ENCODE data around the gene CACNG7.

The CACNG7 gene

DNA sequence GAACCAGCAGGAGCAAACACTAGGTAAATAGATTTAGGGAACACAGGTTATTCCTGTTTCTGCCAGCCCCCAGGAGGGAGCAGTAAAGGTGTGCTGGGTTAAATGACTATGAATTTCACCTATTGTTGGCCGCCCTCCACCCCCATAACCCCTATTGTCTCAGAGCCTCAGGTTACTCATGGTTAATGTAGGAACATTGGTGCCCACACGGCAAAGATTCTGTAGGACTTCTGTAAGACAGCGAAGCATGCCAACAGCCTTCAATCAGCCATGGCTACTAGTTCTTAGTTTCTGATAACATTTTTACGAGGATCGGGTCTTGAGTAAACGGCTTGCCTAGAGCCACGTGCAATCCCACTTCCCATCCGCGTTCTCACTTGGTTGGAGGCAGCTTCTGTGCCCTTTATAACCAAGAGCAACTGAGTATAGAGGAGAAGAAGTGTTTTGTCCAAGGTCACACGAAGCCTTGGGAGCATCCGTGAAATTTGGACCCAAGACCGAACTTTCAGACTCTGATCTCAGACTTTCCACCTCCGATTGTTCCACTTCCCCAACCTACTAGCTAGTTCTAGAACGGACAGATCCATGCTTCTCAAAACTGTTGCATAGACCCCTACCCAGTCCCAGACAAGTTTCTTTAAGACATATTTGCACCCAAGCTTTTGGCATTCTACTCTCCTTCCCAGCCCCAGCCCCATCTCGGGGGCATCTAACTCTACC, 48.5 kb downstream of the CACNG7 start:
- no peak for DNase-seq

DNA sequence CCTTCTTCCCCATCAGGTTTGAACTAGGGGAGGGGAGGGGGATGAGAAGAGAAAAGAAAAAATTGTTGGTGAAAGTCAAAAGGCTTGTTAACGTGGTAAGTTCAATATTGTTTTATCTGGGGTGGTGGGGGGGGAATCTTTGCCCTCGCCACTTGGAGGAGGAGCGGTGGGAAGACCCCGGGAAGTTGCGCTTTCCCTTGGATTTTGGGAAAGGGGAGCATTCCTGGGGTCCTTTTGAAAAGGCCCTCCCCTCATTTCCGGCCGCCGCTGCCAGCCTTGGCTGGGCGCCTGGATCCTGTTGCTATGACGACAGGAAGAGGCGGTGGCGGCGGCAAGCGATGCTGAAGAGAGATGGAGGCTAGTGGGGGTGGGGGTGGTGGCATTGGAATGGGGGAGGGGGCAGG, 49.1 kb downstream of the CACNG7 start:
- no peak for DNase-seq

DNA sequence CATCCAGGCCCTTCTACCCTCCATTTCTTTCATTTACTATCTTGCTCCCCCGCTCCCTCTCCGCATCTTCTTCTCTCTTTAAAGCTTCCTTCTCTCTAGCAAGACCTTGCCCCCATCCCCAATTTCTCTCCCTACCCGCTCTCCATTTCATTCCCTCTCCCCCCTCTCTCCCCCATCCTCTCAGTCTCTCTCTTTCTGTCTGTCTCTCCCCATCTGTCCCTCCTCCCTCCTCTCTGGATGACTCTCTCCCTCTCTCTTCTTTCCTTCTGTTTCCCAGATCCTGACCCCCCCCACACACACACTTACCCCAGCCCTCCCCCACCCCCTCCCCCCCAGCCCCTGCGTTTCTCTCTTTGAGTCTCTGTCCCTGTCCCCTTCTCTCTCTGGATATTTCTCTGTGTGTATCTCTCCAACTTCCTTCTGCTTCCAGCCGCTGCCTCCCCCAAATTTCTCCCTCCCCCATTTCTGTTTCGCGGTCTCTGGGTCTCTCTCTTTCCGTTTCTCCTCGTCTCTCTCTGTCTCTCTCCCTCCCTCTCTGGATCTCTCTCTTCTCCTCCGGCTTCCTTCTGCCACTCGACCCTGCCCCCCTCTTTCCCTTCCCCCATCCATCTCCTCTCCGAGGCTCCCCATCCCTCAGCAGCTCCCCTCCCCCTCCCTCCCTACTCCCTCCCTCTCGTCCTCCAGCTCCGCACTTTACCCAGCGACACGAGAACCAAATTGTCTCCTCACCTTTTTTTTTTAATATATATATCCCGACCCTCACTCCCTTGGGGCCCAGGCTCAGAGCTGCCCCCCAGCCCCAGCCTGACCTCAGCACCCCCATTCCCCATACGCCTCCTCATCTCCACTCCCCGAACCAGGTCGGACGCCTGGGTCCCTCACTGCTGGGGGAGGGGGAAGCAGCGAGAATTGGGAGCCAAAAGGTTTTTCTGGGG, 50.0 kb downstream of the CACNG7 start:
- DNase-seq: no peak

DNA sequence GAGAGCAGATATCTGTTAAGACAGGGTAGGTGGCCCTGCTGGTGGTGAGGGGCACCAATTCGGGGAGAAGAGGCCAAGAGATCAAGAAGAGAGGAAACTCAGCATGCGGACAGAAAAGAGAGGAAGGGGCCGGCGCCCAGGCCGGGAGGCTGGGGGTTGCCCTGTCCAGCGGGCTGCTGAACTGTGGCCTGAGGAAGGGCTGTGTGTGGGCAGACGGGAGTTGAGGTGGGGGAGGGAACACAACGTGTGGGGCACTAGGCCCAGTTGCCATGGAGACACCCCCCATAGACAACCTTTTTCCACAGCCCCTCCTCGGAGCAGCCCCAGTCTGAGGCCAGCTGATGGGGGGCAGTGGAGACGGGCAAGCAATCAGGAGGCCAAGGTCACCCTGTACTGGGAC, 51.1 kb downstream of the CACNG7 start:
- DNase-seq: no peak

DNA sequence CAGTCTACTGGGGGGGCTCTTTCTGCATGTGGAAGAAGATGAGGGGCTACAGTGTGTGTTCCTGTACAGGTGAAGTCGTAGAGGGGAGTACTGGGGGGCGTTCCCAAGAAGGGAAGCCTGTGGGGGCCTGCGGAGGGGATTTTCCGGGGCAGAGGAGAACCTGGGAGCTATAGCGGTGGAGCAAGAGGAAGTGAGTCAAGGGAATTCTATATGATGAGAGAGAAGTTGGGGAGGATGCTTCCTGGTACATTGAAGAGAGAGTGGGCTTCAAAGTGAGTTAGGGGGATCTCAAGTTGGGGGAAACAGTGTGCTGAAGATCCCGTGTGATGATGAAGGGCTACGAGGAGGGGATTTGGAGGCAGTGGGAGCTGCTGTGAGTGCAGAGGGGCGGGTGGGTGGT, 51.8 kb downstream of the CACNG7 start:
- no peak for DNase-seq

DNA sequence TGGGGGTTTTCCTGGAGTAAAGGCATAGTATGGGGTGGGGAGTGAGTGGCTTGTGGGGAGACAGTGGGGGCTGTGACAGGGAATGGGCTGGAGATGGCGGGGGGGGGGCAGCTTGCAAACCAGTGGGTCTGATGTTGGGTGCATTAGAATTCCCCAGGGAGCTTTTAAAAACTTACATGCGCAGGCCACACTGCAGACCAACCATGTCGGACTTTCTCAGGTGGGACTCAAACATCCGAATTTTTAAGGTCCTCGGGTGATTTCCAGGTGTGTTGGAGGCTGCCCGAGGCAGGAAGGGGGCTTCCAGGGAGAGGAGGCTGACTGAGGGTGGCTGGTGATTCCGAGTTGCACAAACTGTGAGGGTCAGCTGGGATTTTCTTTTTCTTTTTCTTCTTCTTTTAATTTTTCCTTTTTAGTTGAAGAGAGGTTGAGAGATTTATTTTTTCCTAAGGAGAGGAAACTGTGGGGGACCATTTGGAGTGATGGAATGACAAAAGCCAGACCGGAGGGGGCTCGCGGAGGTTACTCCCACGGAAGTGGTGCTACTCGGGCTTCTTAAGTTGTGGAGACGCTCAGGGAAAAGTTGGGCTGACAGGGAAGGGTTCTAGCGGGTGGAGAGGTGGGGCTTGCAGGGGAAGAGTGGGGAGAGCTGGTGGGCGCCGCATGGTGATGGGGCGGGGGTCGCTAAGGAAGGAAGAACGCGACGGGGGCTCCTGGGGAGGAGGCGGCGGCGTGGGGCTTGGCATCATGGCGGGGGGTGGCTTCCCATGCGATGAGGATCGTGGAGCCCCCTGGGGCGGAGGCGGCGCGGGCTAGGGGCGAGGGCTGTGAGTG, 52.7 kb downstream of the CACNG7 start:
- DNase-seq: no peak

DNA sequence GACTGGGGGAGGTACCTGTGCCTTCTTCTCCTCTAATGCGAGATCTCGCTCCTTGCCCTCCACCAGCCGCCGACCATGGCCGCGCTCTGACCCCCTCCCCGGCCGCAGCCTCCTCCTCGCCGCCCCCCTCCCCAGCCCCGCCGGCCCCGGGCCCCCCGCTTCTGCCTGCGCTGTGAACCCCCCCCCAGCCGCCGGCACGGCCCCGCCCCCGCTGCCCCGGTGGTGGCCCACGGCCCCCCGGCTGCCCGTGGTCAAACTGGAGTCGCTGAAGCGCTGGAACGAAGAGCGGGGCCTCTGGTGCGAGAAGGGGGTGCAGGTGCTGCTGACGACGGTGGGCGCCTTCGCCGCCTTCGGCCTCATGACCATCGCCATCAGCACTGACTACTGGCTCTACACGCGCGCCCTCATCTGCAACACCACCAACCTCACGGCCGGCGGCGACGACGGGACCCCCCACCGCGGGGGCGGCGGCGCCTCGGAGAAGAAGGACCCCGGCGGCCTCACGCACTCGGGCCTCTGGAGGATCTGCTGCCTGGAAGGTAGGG, 53.9 kb downstream of the CACNG7 start, which contains the start of gene CACNG8:
CACNG8 (plus strand) TSS at position 51 of the 545 bp plus-strand sequence.
- no peak for DNase-seq

DNA sequence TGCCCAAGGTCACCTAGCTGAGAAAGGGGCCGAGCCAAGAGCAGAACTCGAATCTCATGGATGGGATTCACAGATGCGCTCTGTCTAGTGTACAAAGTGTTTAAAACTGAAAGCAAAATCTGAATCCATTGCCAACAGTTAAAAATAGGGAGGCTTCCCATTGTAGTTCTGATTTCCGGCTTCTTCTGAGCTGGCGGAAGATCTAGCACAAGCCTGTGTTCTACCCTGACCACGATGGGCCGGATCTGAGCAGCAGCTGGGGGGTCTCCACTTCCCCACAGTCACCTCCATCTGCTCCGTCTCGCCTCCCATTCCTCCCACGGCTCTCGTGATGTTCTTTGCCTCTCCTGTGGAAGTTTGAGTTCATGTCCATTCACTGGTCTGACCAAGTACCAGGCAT, 56.0 kb downstream of the CACNG7 start:
- no peak for DNase-seq

DNA sequence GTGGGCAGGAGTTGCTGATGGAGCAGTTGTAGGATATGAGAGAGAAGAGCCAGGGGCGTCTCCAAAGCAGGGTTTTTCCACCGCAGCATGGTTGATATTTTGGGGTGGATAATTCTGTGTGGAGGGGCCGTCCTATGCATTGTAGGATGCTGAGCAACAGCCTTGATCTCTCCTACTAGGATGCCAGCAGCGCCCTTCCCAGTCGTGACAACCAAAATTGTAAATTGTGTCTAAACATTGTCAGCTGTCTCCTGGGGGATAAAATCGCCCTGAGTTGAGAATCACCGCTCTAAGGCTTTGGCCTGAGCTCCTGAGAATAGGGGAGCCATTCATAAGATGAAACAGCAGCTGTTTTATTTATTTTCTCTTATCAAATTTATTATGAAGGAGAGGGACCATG, 57.9 kb downstream of the CACNG7 start:
- no peak for DNase-seq

DNA sequence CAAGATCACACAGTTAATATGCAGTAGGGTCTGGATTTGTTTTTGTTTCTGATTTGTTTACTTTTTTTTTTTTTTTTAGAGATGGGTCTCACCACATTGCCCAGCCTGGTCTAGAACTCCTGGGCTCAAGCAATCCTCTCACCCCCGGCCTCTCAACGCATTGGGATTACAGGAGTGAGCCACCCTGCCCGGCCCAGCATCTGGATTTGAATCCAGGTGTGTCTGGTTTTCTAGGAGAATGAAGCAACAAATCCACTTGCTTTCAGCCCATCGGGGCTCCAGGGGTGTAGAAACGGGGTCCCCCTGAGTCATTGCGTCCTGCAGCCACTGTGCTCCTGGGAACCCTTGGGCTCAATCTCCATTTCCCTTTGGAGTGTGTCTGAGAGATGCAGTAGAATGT, 60.3 kb downstream of the CACNG7 start:
- DNase-seq: no peak

DNA sequence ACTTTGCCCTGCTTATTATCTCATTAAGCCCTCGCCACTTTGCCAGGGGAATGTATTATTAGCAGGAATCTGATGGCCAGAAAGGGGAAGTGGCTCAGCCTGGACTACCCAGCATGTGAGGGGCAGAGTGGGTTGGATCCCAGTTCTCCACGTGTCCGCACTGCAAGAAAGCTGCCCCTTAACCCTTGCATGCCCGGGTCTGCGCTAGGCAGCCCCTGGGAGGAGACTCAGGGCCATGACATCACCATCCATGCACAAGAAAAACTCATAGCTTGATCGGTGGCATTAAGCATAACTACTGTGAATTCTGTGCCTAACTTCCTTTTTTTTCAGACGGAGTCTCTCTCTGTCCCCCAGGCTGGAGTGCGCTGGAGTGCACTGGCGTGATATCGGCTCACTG, 62.6 kb downstream of the CACNG7 start:
- DNase-seq: no peak

DNA sequence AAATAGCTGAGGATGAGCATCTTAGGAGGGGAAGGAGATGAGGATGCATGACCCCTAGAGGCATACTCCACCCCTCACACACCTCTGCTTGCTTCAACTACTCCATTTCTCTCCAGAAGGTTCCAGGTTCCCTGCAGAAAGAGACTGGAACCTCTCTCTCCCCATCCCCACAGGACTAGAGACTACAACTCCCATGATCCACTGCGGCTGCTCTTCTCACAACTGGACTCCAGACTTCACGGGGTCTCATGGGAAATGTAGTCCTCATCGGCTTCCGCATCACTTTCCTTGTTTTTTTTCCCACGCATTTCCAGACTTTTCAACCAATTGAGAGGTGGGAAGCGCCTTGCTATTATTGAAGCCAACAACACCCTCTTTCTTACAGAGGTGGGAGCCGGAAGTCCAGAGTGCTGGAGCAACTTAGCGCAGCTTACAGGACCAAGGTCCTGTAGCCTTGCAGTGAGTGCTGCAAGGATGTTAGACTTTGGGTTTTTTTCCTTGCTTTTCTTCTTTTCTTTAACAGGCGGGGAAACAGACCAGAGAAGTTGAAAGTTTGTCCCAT, 68.4 kb downstream of the CACNG7 start:
- DNase-seq: peak; percentile 51

DNA sequence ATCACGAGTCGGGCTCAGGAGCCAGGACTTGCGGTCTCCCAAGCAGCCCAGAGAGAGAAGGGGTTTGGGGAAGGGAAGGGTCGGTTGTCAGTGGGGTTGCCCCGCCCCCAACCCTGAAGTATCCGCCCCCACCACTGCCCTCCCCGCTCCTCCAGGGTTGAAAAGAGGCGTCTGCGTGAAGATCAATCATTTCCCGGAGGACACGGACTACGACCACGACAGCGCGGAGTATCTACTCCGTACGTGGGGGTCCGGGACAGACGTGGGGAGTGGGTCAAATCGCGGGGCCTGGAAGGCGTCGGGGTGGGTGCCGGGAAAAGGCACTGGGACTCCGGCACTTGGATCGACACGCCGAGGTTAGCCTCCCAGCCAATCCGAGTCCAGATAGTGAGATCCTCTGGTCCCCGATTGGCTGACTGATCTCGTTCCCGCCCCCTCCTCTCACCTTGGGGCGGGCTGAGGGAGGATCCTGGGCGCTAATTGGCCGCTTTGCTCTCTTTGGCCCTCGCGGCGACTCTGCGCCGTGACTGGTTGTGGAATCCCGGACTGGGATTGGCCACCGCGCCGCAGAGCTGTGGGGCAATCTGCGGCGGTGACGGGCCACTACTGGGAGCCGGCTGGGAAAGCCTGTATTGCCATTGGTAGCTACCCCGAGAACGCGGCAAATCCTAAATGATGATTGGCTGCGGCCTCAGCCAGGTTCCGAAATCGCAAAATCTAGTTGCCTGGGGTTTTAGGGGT, 69.1 kb downstream of the CACNG7 start:
- DNase-seq: no peak

DNA sequence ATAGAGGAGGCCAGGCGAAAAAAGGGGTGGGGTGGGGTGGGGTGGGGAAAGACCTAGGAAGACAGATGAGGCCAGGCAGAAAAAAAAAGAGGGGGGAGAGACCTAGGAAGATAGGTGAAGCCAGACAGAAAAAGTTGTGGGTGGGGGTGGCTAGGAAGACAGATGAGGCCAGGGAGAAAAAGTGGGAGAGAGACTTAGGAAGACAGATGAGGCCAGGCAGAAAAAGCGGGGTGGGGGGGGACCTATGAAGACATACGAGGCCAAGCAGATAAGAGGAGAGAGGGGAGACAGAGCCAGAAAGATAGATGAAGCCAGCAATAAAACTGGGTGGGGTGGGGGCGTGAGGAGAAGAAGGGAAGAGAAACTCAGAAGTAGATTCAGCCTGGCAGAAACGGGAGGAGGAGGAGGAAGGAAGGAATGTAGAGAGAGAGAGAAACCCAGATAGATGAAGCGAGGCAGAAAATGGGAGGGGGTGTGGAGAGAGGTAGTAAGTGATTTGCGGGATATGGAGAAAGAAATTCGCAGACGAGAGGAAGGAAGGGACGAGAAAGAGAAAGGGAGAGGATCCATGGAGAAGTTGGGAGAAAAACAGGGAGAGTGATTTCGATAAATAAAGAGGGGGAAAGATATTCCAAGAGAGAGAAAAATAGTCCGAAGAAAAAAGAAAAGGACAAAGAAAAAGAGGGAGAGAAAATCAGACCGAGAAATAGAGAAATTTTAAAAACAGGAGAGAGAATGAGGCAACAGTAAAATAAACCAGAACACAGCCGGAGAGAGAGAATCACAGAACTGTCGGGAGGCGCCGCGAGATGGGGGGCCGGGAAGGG, 70.1 kb downstream of the CACNG7 start:
- DNase-seq: no peak

DNA sequence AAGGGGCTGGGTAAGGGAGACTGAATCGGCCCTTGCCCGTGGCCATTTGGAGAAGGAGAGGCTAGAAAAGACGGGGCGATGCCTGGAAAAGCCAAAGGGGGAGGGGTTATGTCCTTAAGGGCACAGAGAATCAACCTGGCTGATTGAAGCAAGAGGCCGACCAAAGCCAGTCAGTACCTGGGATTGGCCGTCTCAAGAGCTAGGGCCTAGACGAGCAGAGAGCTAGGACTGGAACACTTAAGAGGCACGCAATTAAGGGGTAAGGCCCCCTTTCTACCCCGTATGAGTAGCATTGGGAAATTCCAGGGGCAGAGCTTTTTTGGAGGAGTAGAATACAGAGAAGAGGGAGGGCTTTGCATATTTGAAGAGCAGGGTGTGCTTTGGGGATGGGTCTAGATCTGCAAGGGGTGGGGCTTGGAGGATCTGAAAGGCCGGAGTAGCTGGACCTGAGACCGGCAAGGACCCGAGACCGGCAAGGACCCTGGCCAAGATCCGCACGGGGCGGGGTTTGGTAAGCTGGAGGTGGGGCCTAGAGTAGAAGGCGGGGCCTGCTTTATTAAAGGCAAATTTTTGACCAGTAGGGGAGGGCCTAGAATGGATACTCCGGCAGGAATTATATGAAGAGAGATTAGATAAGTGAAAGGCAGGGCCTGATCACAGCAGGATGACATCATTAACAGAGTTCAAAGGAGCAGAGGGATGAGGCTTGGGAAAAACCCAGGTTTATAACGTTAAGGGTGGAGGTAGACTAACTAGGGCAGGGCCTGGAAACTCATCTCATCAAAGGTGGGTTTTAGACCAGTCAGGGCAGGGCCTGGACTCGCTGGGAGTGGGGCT, 71.7 kb downstream of the CACNG7 start:
- DNase-seq: no peak

DNA sequence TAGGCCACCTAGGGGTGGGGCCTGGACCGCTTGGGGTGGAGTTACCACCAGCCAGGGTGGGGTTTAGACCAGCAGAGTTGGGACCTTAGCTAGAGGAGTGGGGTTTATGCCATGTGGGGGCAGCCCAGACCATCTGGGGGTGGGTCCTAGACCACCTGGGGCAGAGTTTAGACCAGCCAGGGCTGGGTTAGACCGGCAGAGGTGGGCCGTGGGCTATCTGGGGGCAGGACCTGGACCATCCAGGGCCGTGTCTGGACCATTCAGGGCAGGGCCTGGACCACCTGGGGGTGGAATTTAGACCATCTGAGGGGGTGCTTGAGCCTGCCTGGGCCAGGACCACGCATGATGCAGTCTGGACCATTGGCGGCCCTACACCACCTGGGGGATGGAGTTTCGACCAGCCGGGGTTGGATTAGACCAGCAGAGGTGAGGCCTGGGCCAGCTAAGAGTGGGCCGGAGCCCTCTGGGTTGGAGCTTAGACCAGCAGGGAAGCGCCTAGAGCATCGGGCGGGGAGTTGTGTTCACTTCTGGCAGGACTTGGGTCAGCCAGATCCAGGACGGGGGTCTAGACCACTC, 72.4 kb downstream of the CACNG7 start:
- no peak for DNase-seq

DNA sequence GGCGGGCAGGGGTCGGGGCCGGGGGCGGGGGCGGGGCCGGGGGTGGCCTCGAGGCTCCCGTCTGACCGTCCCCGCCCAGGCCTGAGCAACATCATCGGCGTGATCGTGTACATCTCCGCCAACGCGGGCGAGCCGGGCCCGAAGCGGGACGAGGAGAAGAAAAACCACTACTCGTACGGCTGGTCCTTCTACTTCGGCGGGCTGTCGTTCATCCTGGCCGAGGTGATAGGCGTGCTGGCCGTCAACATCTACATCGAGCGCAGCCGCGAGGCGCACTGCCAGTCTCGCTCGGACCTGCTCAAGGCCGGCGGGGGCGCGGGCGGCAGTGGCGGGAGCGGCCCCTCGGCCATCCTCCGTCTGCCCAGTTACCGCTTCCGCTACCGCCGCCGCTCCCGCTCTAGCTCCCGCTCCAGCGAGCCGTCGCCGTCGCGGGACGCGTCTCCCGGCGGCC, 72.9 kb downstream of the CACNG7 start:
- DNase-seq: no peak

DNA sequence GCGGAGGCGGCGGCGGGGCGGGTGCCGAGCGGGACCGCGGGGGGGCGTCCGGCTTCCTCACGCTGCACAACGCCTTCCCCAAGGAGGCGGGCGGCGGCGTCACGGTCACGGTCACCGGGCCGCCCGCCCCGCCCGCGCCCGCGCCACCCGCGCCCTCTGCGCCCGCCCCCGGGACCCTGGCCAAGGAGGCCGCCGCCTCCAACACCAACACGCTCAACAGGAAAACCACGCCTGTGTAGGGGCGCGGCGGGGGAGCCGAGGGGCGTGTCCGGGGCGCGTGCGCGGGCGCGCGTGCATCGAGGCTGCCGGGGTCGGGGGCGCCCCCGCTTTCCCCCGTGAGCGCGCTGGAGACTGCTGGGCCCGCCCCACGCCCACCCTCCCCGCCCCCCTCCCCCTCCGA, 73.5 kb downstream of the CACNG7 start:
- no peak for DNase-seq
